ENCODE measurements around the gene P2RX7. TPM values are rescaled to one million over a fixed set of nuclear protein-coding genes. Genes with fewer than 3 reads are reported as not detected.

The P2RX7 gene
- total RNA-seq: 23.5 TPM
- polyA plus RNA-seq: 1 to 10 TPM; 3.4 to 7.5 (median 5.7) TPM

GRCh38 chr12:121132601-121133481 lies at the start of gene P2RX7:
Gene P2RX7 (plus strand): TSS chr12:121132876. CDS start chr12:121132971, 95 bp downstream.
- Histone ChIP-seq H3K36me3 (ENCODE audit: control insufficient read depth, insufficient read depth, low read length) (no peaks in the 10 kb centered on the region), H3K27ac (ENCODE audit: insufficient read depth, low read length, poor library complexity, severe bottlenecking) (peak within 1 kb of the TSS; percentile 61), H3K9me3 (ENCODE audit: control insufficient read depth in 2 of 2, low read length in 2 of 2) (no peaks in the 10 kb centered on the region), H3K27me3 (ENCODE audit: control insufficient read depth, insufficient read depth, low read length) (no peaks in the 10 kb centered on the region), H3K4me1 (ENCODE audit: control insufficient read depth, insufficient read depth, low read length, poor library complexity, severe bottlenecking) (peaks cover 49% of the 10 kb centered on the region), H3K4me3 (ENCODE audit: low read depth, low read length) (peak within 1 kb of the TSS; percentile 90)
- Mint-ChIP-seq H3K9me3 (no peaks in the 10 kb centered on the region), H3K4me3 (peak within 1 kb of the TSS; percentile 86 to 97 (median 93)), H3K27me3 (no peaks in the 10 kb centered on the region), H3K4me1 (peaks cover 19 to 66% (median 48%) of the 10 kb centered on the region in 4 donors), H3K36me3 (peaks cover 3% of the 10 kb centered on the region), H3K27ac (peak within 1 kb of the TSS; percentile 74 to 82 (median 79))
- DNase-seq: peak; percentile 3 to 69 (median 32)
- peak; percentile 26 to 33 for ATAC-seq (ENCODE audit: low read depth in 2 of 2)

- H3K9me3 ChIP-seq (ENCODE audit: control insufficient read depth in 2 of 2, low read length in 2 of 2): no peaks in the 10 kb centered on the region
- H3K36me3 ChIP-seq (ENCODE audit: control insufficient read depth, insufficient read depth, low read length): no peaks in the 10 kb centered on the region
- no peaks in the 10 kb centered on the region for H3K36me3 Mint-ChIP-seq
- no peak overlapping the region for H3K4me3 Mint-ChIP-seq
- H3K9me3 Mint-ChIP-seq: peaks cover 0 to 1% (median 0%) of the 10 kb centered on the region in 7 donors
- no peaks in the 10 kb centered on the region for H3K4me1 ChIP-seq (ENCODE audit: control insufficient read depth, insufficient read depth, low read length, poor library complexity, severe bottlenecking)
- H3K27me3 Mint-ChIP-seq: peaks cover under 1% of the 10 kb centered on the region
- H3K4me1 Mint-ChIP-seq: peaks cover 0 to 6% (median 2%) of the 10 kb centered on the region in 4 donors
- no peaks in the 10 kb centered on the region for H3K27me3 ChIP-seq (ENCODE audit: control insufficient read depth, insufficient read depth, low read length)
- H3K27ac ChIP-seq (ENCODE audit: insufficient read depth, low read length, poor library complexity, severe bottlenecking): no peak overlapping the region
- H3K27ac Mint-ChIP-seq: no peak overlapping the region
- ATAC-seq (ENCODE audit: low read depth in 2 of 2) (no peak), DNase-seq (no peak)
- no peak overlapping the region for H3K4me3 ChIP-seq (ENCODE audit: low read depth, low read length)
These were observed 48.4 kb upstream of the P2RX7 start for GRCh38 chr12:121084229-121084628.

- Mint-ChIP-seq H3K4me3 (no peak overlapping the region), H3K27me3 (no peaks in the 10 kb centered on the region), H3K27ac (no peak overlapping the region), H3K9me3 (peaks cover 0 to 1% (median 0%) of the 10 kb centered on the region in 7 donors), H3K36me3 (no peaks in the 10 kb centered on the region), H3K4me1 (peaks cover 0 to 6% (median 2%) of the 10 kb centered on the region in 4 donors)
- no peaks in the 10 kb centered on the region for H3K9me3 ChIP-seq (ENCODE audit: control insufficient read depth in 2 of 2, low read length in 2 of 2)
- no peaks in the 10 kb centered on the region for H3K4me1 ChIP-seq (ENCODE audit: control insufficient read depth, insufficient read depth, low read length, poor library complexity, severe bottlenecking)
- no peak overlapping the region for H3K4me3 ChIP-seq (ENCODE audit: low read depth, low read length)
- H3K36me3 ChIP-seq (ENCODE audit: control insufficient read depth, insufficient read depth, low read length): no peaks in the 10 kb centered on the region
- no peaks in the 10 kb centered on the region for H3K27me3 ChIP-seq (ENCODE audit: control insufficient read depth, insufficient read depth, low read length)
- no peak for ATAC-seq (ENCODE audit: low read depth in 2 of 2)
- DNase-seq: no peak
- no peak overlapping the region for H3K27ac ChIP-seq (ENCODE audit: insufficient read depth, low read length, poor library complexity, severe bottlenecking)
These were observed 47.6 kb upstream of the P2RX7 start for GRCh38 chr12:121085069-121085468.

- no peaks in the 10 kb centered on the region for H3K27me3 ChIP-seq (ENCODE audit: control insufficient read depth, insufficient read depth, low read length)
- no peak overlapping the region for H3K27ac ChIP-seq (ENCODE audit: insufficient read depth, low read length, poor library complexity, severe bottlenecking)
- H3K9me3 ChIP-seq (ENCODE audit: control insufficient read depth in 2 of 2, low read length in 2 of 2): no peaks in the 10 kb centered on the region
- Mint-ChIP-seq H3K4me3 (no peak overlapping the region), H3K27me3 (no peaks in the 10 kb centered on the region), H3K36me3 (no peaks in the 10 kb centered on the region), H3K4me1 (peaks cover 0 to 6% (median 2%) of the 10 kb centered on the region in 4 donors), H3K9me3 (peaks cover 0 to 1% (median 0%) of the 10 kb centered on the region in 7 donors), H3K27ac (no peak overlapping the region)
- no peaks in the 10 kb centered on the region for H3K4me1 ChIP-seq (ENCODE audit: control insufficient read depth, insufficient read depth, low read length, poor library complexity, severe bottlenecking)
- no peak for ATAC-seq (ENCODE audit: low read depth in 2 of 2)
- no peak for DNase-seq
- H3K4me3 ChIP-seq (ENCODE audit: low read depth, low read length): no peak overlapping the region
- H3K36me3 ChIP-seq (ENCODE audit: control insufficient read depth, insufficient read depth, low read length): no peaks in the 10 kb centered on the region
These were observed 46.9 kb upstream of the P2RX7 start for GRCh38 chr12:121085506-121086353.

GRCh38 chr12:121086781-121087295 lies 45.8 kb upstream of the P2RX7 start:
- no peak overlapping the region for H3K27ac Mint-ChIP-seq
- no peaks in the 10 kb centered on the region for H3K4me1 ChIP-seq (ENCODE audit: control insufficient read depth, insufficient read depth, low read length, poor library complexity, severe bottlenecking)
- no peaks in the 10 kb centered on the region for H3K36me3 Mint-ChIP-seq
- no peaks in the 10 kb centered on the region for H3K36me3 ChIP-seq (ENCODE audit: control insufficient read depth, insufficient read depth, low read length)
- H3K4me3 ChIP-seq (ENCODE audit: low read depth, low read length): no peak overlapping the region
- no peaks in the 10 kb centered on the region for H3K9me3 Mint-ChIP-seq
- no peak overlapping the region for H3K27ac ChIP-seq (ENCODE audit: insufficient read depth, low read length, poor library complexity, severe bottlenecking)
- ATAC-seq (ENCODE audit: low read depth in 2 of 2) (no peak), DNase-seq (no peak)
- no peaks in the 10 kb centered on the region for H3K27me3 ChIP-seq (ENCODE audit: control insufficient read depth, insufficient read depth, low read length)
- H3K9me3 ChIP-seq (ENCODE audit: control insufficient read depth in 2 of 2, low read length in 2 of 2): no peaks in the 10 kb centered on the region
- H3K27me3 Mint-ChIP-seq: no peaks in the 10 kb centered on the region
- peaks cover 0 to 14% (median 5%) of the 10 kb centered on the region in 4 donors for H3K4me1 Mint-ChIP-seq
- no peak overlapping the region for H3K4me3 Mint-ChIP-seq

- H3K36me3 Mint-ChIP-seq: no peaks in the 10 kb centered on the region
- peaks cover 6% of the 10 kb centered on the region for H3K4me1 ChIP-seq (ENCODE audit: control insufficient read depth, insufficient read depth, low read length, poor library complexity, severe bottlenecking)
- H3K27ac Mint-ChIP-seq: peak overlapping the region in 1 of 3 donors; percentile 31
- H3K27ac ChIP-seq (ENCODE audit: insufficient read depth, low read length, poor library complexity, severe bottlenecking): no peak overlapping the region
- no peaks in the 10 kb centered on the region for H3K9me3 Mint-ChIP-seq
- DNase-seq (no peak), ATAC-seq (ENCODE audit: low read depth in 2 of 2) (no peak)
- no peak overlapping the region for H3K4me3 Mint-ChIP-seq
- no peak overlapping the region for H3K4me3 ChIP-seq (ENCODE audit: low read depth, low read length)
- no peaks in the 10 kb centered on the region for H3K9me3 ChIP-seq (ENCODE audit: control insufficient read depth in 2 of 2, low read length in 2 of 2)
- no peaks in the 10 kb centered on the region for H3K36me3 ChIP-seq (ENCODE audit: control insufficient read depth, insufficient read depth, low read length)
- no peaks in the 10 kb centered on the region for H3K27me3 Mint-ChIP-seq
- H3K4me1 Mint-ChIP-seq: peaks cover 3 to 22% (median 12%) of the 10 kb centered on the region in 4 donors
- H3K27me3 ChIP-seq (ENCODE audit: control insufficient read depth, insufficient read depth, low read length): no peaks in the 10 kb centered on the region
These were observed 45.0 kb upstream of the P2RX7 start for GRCh38 chr12:121087467-121088194.

GRCh38 chr12:121088195-121088585 lies 44.5 kb upstream of the P2RX7 start:
- H3K9me3 ChIP-seq (ENCODE audit: control insufficient read depth in 2 of 2, low read length in 2 of 2): no peaks in the 10 kb centered on the region
- H3K27ac ChIP-seq (ENCODE audit: insufficient read depth, low read length, poor library complexity, severe bottlenecking): no peak overlapping the region
- Mint-ChIP-seq H3K9me3 (no peaks in the 10 kb centered on the region), H3K27ac (no peak overlapping the region), H3K36me3 (no peaks in the 10 kb centered on the region), H3K27me3 (peaks cover 4% of the 10 kb centered on the region), H3K4me1 (peaks cover 3 to 28% (median 17%) of the 10 kb centered on the region in 4 donors), H3K4me3 (no peak overlapping the region)
- ATAC-seq (ENCODE audit: low read depth in 2 of 2) (no peak), DNase-seq (no peak)
- H3K27me3 ChIP-seq (ENCODE audit: control insufficient read depth, insufficient read depth, low read length): no peaks in the 10 kb centered on the region
- peaks cover 10% of the 10 kb centered on the region for H3K4me1 ChIP-seq (ENCODE audit: control insufficient read depth, insufficient read depth, low read length, poor library complexity, severe bottlenecking)
- H3K36me3 ChIP-seq (ENCODE audit: control insufficient read depth, insufficient read depth, low read length): no peaks in the 10 kb centered on the region
- no peak overlapping the region for H3K4me3 ChIP-seq (ENCODE audit: low read depth, low read length)
